ENCODE data around the gene CDKL2.
A peak's percentile ranks its signal among the peaks of the same experiment; 100 is the strongest.
"Not testable (repeated sequence)": the region's sequence is repeated elsewhere in the genome, so short reads cannot be mapped to it uniquely, and the experiment has no call there.

Gene CDKL2

DNA sequence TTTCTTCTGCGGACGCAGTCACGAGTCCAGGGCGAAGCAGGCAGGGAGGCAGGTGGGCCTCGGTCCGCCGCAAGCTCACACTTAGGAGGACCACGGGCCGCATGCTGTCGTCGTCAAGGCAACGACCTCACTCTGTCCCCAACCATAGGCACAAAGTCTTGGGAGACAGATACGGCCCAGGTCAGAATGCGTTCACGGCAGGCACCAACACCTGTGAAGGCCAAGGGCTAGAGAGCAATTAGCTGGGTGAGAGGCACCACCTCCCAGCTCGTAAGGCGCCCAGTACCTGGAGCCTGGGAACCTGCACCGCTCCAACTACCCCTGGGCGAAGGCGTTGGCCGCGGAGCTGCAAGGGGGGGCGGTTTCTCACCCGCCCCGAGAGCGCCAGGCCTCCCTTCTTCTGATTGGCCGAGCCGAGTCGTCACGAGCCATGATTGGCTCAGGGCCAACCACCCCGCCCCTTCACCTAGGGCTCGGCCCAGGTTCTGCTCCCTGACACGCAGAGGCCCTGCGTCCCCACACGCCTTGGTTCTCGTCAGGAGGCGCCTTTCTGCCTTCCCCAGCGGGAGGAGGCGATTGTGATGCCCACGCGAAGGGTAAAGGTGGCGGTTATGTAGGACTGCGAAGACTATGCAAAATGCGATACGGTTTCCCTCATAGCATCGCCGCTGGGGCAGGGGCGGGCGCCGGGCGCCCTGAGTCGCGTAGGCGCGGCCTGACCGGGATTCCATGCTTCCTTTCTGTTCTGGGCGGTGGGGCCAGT lies at the start of gene CDKL2:
TSS of gene CDKL2 (minus strand) at position 355 of the 763 bp plus-strand sequence. CDS start 4,540 bp downstream, outside the sequence.
- peak; percentile 95 for DNase-seq

DNA sequence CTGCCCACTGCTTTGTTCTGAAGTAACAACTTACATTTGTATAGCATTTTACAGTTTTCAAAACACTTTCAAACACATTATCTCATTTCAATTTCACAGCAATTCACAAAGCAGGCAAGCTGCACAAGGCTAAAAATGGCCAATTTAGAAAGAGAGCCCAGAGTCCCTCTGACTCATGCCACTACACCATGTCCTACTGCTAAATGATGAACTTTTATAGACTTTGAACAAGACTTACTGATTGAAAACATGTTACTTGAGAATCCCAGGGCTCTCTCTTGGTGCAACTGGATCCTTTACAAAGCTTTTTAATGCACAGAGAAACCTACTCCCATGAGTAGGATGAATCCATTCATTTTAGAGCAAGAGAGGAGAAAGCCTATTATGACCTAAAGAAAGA lies 48.6 kb upstream of the CDKL2 start:
- no peak for DNase-seq

DNA sequence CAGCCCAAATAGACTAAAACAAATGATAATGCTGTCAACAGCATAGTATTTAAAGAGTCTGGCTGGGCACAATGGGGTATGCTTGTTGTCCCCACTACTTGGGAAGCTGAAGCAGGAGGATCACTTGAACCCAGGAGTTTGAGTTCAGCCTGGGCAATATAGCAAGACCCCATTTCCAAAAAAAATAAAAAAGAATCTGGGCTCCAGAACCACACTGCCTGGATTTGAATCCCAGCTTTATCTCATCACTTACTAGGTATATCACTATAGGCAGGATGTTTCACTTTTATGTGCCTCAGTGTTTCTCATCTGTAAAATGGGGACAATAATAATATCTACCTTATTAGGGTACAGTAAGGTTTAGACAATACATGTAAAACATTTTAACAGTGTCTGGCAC lies 48.1 kb upstream of the CDKL2 start:
- no peak for DNase-seq

DNA sequence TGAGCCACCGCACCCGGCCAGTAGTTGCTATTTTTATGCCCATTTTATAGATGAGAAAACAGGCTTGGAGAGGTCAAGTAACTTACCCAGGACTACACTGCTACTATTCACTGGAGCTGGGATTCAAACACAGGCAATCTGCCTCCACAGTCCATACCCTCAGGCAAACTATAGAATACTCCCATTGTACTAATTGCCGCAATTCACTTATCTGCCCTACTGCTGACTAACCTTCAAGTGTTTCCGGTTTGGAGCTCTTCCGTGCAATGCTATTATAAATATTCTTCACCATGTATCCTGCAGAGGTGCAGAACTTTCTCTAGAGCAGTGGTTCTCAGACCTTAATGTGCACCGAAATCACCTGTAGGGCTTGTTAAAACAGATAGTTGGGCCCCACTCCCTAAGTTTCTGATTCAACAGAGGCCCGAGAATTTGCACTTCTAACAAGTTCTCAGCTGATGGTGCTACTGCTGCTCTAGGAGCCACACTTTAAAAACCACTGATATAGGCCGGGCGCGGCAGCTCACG lies 44.7 kb upstream of the CDKL2 start:
- DNase-seq: no peak

DNA sequence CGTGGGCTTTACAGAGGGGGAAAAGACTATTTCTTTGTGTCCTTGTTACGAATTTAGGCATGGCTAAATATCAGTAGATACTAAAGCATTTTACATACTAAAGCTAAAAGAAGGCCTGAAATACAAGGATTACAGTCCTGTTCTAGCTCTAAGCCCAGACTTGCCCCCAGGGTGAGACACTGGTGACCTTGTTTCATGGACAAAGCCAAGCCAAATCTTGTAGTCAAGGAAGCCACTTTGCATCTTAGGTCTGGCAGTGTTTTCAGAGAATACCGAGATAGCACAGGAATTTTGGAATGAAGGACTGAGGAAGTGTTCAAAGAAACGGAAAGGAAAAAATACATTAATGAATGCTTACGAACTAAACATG lies 43.6 kb upstream of the CDKL2 start:
- DNase-seq: no peak

DNA sequence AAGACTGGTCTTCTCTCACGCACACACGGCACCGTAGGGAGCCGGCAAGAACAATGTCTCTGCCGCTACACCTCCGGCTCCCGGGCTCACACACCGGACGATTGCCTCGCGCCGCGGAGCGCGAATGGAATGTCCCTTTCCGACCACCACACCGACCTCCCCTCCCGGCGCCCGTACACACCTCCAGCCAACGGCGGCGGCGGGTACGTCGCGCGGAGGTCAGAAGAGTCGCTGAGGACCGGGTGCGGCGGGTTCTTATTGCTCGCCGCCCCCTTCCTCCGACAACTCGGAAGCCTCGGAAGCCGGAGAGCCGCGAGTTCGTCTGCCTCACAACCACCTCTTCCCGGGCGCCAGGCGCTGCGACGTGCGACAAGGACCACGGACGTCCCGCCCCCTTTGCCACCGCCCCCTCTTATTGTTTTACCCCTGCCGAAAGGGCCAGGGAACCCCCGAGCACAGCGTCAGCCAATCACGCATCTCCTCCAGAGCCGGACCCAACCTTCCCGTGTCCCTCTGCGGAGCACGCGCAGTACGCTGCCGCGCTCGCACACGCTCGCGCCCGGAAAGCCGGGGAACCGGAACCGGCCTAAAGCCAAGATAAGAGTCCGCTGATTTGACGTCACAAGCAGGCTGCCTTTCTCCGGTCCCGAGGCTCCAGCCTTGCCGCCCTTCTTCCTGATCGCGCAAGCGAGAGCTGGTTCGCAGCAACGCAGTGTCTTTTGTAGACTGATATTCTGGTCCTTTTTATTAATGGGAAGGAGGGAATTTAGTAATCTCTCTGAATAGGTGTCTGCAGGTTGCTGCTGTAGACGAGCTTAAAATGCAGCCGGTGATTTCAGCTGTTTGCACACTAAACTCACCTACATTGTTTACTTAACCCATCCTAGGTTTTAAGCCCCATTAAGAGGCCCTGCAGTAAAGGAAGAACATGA lies 43.0 kb upstream of the CDKL2 start, which contains the start of gene G3BP2:
TSS of gene G3BP2 (minus strand) at position 385 of the 932 bp plus-strand sequence. CDS start 11,386 bp downstream, outside the sequence.
- peak; percentile 96 for DNase-seq

DNA sequence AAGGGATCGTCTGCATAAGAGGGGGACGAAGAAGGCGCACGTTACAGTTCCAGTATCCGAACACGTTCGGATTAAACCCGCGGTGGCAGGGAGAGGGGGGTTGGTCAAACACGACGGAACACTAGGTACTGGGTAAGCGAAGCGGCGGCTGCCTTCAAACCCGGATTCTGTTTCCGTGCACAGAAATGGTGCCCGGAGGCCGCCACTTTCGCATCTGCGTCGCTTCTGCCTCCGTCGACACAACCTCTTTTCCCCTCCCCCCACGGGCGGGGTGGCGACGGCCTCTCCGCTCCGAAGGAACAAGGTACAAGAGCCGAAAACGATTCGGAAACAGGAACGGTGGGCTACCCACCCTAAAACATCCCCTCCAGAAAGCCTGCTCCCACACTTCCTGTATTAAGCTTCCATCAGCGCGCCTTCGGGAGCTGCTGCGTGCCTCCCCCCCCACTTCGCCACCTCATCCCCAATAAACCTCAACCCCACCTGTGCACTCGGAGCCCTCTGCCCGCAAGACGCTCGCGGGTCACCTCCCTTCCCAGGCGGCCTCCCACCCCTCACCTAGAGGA lies 42.2 kb upstream of the CDKL2 start:
- peak; percentile 92 for DNase-seq

DNA sequence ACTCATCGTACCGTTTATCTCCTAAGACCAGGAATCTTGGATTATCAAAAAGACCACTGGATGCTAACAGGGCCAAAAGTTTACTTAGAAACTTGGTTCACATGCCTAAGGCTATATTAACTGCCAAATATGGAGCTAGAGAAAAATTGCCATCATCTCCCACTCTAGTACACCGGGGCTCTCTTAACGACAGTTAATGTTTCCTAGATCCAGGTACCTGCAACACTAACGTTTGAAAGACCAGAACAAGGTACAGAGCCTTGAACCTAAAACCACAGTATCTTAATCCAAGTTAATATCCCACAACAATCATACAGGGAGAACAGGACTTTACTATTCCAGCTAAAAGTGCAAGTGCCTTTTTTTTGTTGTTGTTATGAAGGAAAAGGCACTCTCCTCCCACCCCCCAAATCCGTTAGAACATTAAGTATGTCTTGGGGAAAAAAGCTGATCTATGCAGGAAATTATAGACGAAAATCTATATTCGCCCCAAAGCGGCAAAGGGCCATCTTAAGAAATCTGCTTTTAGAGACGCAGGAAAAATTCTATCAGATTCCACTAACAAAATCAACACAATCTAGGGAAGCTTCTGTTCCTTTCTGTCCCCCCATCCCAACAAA lies 41.6 kb upstream of the CDKL2 start:
- no peak for DNase-seq

DNA sequence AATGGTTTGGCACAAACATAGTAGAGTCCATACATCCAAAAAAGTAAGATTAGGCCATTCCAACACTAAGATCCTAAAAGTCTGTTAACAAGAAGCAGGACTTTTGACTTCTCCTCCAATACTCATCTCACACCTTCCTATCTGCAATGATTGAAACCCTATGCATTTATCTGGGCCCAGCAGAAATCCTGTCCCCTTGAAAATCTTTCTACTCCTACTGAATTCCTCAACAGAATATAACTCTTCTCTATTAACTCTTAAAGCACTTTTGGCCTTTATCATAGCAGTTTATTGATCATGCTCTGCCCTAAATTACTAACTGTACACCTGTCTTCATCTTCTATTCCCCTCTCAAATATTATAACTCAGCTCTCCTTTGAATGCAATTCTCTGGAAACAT lies 38.3 kb upstream of the CDKL2 start:
- DNase-seq: no peak

DNA sequence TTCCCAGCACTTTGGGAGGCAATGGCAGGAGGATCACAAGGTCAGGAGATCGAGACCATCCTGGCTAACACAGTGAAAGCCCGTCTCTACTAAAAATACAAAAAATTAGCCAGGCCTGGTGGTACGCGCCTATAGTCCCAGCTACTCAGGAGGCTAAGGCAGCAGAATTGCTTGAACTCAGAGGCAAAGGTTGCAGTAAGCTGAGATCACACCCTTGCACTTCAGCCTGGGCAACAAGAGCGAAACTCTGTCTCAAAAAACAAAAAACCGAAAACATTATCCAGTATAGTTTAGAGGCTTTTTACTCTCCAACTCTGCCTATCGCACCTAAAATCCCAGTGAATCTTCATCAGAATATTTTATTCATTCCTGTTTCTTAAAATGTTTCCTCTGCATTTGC lies 37.3 kb upstream of the CDKL2 start:
- not testable (repeated sequence) for DNase-seq

DNA sequence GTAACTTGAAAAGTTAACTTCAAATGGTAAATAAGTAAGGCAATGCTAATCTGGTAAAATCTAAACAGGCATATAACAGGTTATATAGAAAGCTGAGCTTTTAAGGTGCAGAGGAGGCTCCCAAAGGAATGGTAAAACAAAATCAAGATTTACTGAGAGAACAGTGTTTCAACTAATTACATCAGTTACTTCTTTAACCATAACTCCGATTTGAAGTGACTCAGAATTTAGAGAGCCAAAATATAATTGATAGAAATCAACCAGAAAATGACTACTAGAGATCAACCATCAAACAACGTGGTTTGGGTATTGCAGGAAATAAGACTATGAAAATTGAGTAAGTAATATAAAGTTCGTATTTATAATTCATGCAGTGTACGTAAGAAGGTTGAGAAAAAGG lies 36.0 kb upstream of the CDKL2 start:
- no peak for DNase-seq

DNA sequence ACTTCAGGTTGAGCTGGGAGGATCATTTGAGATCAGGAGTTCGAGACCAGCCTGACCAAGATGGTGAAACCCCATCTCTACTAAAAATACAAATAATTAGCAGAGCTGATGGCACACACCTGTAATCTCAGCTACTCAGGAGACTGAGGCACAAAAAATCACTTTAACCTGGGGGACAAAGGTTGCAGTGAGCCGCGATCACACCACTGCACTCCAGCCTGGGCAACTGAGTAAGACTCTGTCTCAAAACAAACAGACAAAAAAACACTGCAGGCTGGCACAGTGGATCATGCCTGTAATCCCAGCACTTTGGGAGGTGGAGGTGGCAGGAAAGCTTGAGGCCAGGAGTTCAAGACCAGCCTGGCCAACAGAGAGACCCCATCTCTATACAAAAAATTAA lies 34.3 kb upstream of the CDKL2 start:
- DNase-seq: not testable (repeated sequence)

DNA sequence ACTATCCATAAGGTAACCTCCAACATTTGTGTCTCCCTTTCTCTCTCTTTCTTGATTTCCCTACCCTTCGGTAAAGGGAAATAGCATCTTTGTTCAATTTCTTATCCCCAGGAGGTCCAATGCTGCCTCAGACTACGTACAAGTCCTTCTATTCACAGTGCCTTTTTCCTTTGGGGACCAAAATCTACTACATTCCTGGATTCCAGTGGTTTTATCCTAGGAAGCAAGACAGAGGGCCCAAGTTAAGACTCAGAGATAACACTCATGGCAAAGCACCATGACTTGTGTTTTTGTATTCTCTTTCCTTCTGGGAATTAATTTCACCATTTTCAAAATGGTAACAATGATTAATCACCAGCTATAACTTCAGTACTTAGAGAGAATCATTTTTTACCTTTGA lies 32.3 kb upstream of the CDKL2 start:
- DNase-seq: no peak

DNA sequence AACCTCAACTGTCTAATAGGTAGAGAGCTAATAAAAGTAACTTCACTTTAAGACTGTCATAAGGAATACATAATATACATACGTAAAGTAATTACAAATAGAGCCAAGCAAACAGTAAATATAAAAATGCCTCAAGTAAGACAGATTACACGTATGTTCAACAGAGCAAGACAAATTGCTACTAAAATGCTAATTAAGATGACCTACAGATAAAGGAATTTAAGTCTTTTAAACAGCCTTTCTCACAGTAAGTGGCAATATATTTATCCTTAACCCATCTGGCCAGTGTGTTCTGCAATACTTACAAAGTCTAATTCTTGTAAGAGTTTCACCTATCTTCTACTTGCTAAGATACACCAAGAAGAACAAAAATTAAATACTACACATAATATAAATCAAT lies 30.2 kb upstream of the CDKL2 start:
- DNase-seq: no peak

DNA sequence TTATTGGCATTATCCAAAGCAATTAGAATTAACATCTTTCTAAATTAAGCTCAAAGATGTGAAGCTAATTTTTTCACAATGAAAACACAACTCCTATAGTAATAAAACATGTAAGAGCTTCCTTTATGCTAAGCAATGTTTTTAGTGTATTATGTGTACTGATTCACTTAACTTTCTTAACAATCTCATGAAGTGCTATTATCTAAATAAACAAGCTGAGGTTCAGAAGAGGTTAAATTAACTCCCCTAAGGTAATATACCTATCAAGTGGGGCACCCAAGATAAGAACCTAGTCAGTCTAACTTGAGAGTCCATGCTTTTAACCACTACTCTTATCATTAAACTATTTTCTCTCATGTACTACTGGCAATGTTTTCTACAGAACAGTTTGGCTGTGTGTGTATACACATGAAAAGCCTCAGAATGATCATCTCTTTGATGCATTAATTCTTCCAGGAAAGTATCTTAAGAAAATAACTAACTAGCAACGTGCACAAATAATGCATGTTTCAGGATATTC lies 29.2 kb upstream of the CDKL2 start:
- DNase-seq: no peak

DNA sequence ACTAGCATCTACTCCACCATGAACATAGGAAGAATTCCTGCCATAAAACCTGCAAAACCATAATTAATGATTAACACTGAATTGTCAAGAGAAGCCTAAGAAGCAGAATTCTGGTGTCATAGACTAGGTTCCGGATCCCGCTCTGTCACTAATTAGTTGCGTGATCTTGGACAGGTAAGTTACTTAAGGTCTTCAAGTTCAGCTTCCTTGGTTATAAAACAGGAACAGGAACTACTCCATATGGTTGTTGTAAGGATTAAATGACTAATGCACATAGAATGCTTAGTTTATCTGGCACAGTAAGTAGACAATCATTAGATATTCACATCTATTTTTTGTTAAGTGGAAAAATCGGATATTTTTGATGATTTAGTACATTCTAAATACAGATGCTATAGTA lies 28.5 kb upstream of the CDKL2 start:
- no peak for DNase-seq

DNA sequence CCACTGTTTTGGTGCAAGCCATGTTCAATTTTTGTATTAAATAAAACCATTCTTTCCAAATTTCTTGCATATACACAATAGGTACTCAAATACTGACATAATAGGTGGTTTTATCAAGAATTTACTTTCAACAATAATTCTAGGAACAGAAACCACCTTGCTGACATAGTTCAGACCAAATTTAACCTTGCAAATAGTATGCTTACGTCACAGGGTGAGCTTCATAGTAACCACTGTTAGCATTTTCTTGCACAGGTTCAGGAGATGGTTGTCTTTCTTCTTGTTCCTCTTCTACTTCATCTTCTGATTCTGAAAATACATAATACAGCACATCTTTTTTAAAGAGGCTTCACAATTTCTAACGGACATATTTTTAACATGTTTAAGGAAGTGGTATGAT lies 25.2 kb upstream of the CDKL2 start:
- no peak for DNase-seq

DNA sequence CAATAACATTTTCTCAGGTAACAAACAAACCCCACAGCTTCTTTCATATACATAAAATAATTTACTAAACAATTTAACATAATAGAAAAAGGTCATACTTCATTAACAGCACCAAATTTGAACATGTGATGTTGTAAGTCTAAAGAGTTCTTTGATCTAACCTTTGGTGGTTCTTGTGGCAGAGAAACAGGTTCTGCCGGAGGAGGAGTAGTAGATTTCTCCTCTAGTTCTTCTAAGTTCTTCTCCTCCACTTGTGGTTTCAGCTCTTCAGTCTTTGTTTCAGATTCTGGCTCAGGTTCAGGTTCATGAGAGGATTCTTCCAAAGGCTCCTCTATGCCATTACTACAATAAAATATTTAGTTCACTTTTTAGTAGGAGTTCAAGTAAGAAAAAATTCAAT lies 24.6 kb upstream of the CDKL2 start:
- DNase-seq: no peak

DNA sequence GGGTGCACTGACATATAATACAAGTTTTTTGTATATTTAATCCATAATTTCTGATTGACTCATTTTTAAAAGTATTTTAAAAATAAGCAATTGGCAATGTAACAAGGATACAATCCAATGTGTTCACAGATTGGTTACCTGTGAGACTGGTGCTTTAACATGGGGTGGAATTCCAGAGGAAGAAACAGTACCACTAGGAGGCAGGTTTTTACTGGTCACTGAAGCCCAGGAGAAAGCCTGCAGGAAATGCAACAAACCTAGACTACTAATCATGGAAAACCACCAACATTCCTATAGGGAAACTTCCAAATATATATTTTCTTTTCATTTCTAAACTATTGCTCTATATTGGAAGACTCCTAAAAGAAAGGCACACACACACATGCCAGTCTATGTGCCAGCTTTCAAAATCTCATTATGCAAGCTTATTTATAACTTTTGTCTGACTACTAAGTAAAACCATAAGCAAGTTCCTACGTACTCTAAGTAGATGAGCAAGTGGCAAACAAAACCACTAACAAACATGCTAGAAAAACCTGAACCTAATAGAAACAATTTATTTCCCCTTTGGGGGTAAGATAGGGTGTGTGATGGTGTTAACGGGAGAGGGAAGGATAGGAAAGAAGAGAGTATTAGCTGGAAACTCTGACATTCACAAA lies 23.6 kb upstream of the CDKL2 start:
- no peak for DNase-seq

DNA sequence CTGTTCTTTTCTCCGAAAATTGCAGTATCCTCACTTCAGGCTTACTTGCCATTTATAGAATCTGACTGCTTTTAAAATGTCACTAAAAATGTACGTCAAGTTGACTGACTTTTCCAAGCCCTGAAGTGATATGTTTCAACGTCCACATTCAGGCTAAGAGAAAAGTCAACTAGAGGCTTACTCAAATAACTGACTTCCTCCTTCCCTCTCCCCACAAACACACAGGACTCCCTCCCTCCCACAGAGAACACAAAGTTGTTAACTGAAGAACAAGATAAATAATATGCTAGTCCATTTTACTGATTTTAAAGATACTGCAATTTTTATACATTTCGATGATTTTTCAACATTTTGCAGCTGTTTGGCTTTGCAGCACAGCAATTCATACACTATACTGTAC lies 13.8 kb upstream of the CDKL2 start:
- DNase-seq: no peak

DNA sequence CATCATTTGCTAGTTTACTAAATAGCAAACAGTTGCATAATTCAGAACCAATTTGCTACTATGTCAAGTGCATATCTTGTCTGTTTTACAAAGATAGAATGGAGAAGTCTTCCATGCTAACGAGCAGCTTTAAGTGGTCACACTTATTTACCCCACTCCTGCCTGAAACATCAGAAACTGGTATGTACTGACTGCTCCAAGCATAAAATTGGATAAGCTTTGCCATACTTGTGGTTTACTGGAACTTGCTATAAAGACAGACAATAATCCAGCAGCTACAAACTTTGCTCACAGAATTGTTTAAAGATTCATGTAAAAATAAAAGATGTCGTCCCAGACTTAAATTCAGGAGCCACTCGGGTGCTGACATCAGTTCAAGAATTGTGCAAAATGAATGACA lies 13.3 kb upstream of the CDKL2 start:
- no peak for DNase-seq

DNA sequence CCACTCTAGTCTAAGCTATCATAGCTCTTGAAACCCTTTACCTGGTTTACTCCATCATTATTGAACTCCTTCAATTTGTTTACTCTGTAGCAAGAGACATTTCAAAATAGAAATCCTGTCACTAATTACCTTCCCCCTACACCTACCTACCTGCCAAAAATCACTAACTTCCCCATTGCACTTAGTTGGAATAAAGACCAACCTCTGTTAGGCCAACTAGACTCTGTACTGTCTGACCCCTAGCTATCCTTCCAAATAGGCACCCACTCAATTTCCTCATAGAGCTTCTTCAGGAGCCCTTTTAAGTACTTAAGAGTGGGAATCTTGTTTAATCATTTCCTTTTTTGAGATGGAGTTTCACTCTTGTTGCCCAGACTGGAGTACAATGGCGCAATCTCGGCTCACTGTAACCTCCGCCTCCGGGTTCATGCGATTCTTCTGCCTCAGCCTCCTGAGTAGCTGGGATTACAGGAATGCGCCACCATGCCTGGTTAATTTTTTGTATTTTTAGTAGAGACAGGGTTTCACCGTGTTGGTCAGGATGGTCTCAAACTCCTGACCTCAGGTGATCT lies 8.9 kb upstream of the CDKL2 start:
- DNase-seq: no peak
